Endometrial microvascular endothelial cells (primary cell): ENCODE data around the gene FBXO4. TPM values are rescaled to one million over a fixed set of nuclear protein-coding genes. Genes with fewer than 3 reads are reported as not detected.
"Not testable (repeated sequence)": the region's sequence is repeated elsewhere in the genome, so short reads cannot be mapped to it uniquely, and the experiment has no call there.

ENCODE experiments used
- in situ Hi-C: cut with HindIII; loops from 2 replicates; pipeline ENCODE4 v1.10.0; 2017; ENCODE audit warnings: low sequenced_read_pairs, low pct_unique_long_range_greater_than_20kb; ENCODE audit errors: inconsistent ontology term
- total RNA-seq: library from RNA; depleted of rRNA; stranded (reverse); fragments of >200 nt; gene quantifications from one replicate; pipeline ENCODE4 v1.2.3, GENCODE V29; 2015; ENCODE audit errors: inconsistent ontology term

The FBXO4 gene
- total RNA-seq, 1 donor from 2014 or later, result 10.9 TPM

GRCh38 chr5:41968153-41968723 is 43.2 kb downstream of the FBXO4 start:
- in situ Hi-C loops, result no loop called here

GRCh38 chr5:41973087-41973486 is 48.0 kb downstream of the FBXO4 start:
- in situ Hi-C loops, result no loop called here

GRCh38 chr5:41973887-41974286 is 48.8 kb downstream of the FBXO4 start:
- in situ Hi-C loops, result no loop called here

- in situ Hi-C loops, result no loop called here
Measured at GRCh38 chr5:41978676-41979075, 53.6 kb downstream of the FBXO4 start.

GRCh38 chr5:41980396-41980795 is 55.3 kb downstream of the FBXO4 start:
- in situ Hi-C loops, result no loop called here

GRCh38 chr5:41980870-41981269 is 55.8 kb downstream of the FBXO4 start:
- in situ Hi-C loops, result no loop called here

- in situ Hi-C loops, result not testable (repeated sequence)
Measured at GRCh38 chr5:41982858-41983257, 57.8 kb downstream of the FBXO4 start.

- in situ Hi-C loops, result no loop called here
Measured at GRCh38 chr5:41983284-41983683, 58.2 kb downstream of the FBXO4 start.

GRCh38 chr5:41985945-41986695 is 61.0 kb downstream of the FBXO4 start:
- in situ Hi-C loops, result no loop called here

Other genes with a start within 250 kb of the FBXO4 start
- gene OXCT1, start 54.9 kb upstream of the FBXO4 start, total RNA-seq, result 31.9 TPM
- 14.6 TPM for gene RIMOC1, start 20.9 kb upstream of the FBXO4 start, total RNA-seq